ENCODE results near the gene CD96.
"Not testable (repeated sequence)": the region's sequence is repeated elsewhere in the genome, so short reads cannot be mapped to it uniquely, and the experiment has no call there.

The CD96 gene

DNA sequence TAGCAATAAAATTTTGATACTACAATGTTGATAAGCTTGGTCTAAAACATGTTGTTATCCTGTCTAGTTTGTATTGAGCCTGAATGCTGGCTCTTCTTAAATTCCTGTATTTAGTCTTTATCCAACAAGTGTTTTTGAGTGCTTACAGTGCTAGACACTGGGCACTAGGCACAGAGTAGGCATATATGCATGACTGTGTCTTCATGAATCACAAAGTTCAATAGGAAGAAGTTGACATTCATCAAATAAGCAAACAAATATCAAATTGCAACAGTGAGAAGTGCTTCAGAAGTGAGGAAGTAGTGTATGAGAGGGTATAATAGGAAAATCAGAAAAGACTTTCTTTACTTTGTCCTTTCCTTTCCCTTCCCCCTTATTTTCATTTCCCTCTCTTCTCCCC is 6.8 kb downstream of the CD96 start:
- Histone ChIP-seq H3K9me3 (ENCODE audit: control insufficient read depth, low read length) (no peaks in the 10 kb centered on the region), H3K4me3 (ENCODE audit: insufficient read depth, low read depth, low read length) (no peak overlapping the region), H3K36me3 (ENCODE audit: control insufficient read depth, insufficient read depth, low read length) (no peaks in the 10 kb centered on the region), H3K4me1 (ENCODE audit: control insufficient read depth, insufficient read depth, low read length) (no peaks in the 10 kb centered on the region), H3K27me3 (ENCODE audit: control insufficient read depth, insufficient read depth, low read length, poor library complexity, severe bottlenecking) (no peaks in the 10 kb centered on the region), H3K27ac (ENCODE audit: insufficient read depth, low read depth, low read length, poor library complexity, severe bottlenecking) (no peak overlapping the region)

DNA sequence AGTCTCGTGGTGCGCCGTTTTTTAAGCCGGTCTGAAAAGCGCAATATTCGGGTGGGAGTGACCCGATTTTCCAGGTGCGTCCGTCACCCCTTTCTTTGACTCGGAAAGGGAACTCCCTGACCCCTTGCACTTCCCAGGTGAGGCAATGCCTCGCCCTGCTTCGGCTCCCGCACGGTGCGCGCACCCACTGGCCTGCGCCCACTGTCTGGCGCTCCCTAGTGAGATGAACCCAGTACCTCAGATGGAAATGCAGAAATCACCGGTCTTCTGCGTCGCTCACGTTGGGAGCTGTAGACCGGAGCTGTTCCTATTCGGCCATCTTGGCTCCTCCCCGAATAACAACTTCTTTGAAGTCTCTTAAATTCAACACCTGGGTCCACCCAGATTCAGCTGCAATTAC is 19.9 kb downstream of the CD96 start:
- H3K36me3 ChIP-seq (ENCODE audit: control insufficient read depth, insufficient read depth, low read length); H3K9me3 ChIP-seq (ENCODE audit: control insufficient read depth, low read length); H3K4me1 ChIP-seq (ENCODE audit: control insufficient read depth, insufficient read depth, low read length); H3K4me3 ChIP-seq (ENCODE audit: insufficient read depth, low read depth, low read length); H3K27me3 ChIP-seq (ENCODE audit: control insufficient read depth, insufficient read depth, low read length, poor library complexity, severe bottlenecking); H3K27ac ChIP-seq (ENCODE audit: insufficient read depth, low read depth, low read length, poor library complexity, severe bottlenecking): not testable (repeated sequence)
- 94 to 96% methylated on average over 15 to 21 of the region's 25 CpGs for WGBS, 2 experiments

DNA sequence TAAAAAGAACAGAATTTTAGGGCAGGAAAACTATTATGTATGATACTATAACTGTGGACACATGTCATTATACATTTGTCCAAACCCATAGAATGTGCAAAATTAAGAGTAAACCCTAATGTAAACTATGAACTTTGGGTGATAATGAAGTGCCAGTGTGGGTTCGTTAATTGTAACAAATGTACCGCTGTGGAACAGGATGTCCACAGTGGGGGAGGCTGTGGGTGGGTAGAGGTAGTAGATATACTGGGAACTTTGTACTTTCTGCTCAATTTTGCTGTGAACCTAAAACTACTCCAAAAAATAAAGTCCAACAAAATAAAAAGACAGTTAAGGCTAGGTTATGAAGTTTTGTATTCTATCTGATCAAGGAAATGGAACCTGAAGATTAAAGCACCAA is 24.8 kb downstream of the CD96 start:
- WGBS, 2 experiments = 89 to 90% methylated on average over 2 of the region's 2 CpGs
- H3K4me3 ChIP-seq (ENCODE audit: insufficient read depth, low read depth, low read length) = no peak overlapping the region

DNA sequence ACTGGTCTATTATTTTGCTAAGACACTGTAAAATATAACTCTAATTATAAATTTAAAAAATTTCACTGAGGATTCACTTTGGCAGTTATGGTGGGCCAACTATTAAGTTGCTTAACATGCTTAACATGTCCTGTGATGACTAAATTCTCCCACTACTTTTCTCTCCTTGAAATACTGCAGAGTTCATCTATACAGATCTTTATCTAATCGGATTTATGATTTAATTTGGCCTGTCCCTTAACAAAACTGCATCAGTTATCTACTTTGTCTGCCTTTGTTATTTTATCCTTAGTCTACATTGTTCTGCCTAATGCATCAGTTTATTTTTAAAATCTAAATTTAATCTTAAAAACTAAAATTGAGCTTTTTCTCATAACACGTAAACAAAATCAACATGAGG is 26.4 kb downstream of the CD96 start:
- H3K9me3 ChIP-seq (ENCODE audit: control insufficient read depth, low read length) = no peaks in the 10 kb centered on the region
- no peaks in the 10 kb centered on the region for H3K27me3 ChIP-seq (ENCODE audit: control insufficient read depth, insufficient read depth, low read length, poor library complexity, severe bottlenecking)
- H3K36me3 ChIP-seq (ENCODE audit: control insufficient read depth, insufficient read depth, low read length) = no peaks in the 10 kb centered on the region
- 91 to 97% methylated on average over 1 of the region's 2 CpGs for WGBS, 2 experiments
- no peak overlapping the region for H3K4me3 ChIP-seq (ENCODE audit: insufficient read depth, low read depth, low read length)
- no peaks in the 10 kb centered on the region for H3K4me1 ChIP-seq (ENCODE audit: control insufficient read depth, insufficient read depth, low read length)
- H3K27ac ChIP-seq (ENCODE audit: insufficient read depth, low read depth, low read length, poor library complexity, severe bottlenecking) = no peak overlapping the region

More for the DNA sequence above, 24.8 kb downstream of the CD96 start:
- H3K27me3 ChIP-seq (ENCODE audit: control insufficient read depth, insufficient read depth, low read length, poor library complexity, severe bottlenecking) = no peaks in the 10 kb centered on the region
- H3K27ac ChIP-seq (ENCODE audit: insufficient read depth, low read depth, low read length, poor library complexity, severe bottlenecking) = no peak overlapping the region
- H3K4me1 ChIP-seq (ENCODE audit: control insufficient read depth, insufficient read depth, low read length) = peaks cover 6% of the 10 kb centered on the region
- H3K9me3 ChIP-seq (ENCODE audit: control insufficient read depth, low read length) = no peaks in the 10 kb centered on the region
- no peaks in the 10 kb centered on the region for H3K36me3 ChIP-seq (ENCODE audit: control insufficient read depth, insufficient read depth, low read length)

DNA sequence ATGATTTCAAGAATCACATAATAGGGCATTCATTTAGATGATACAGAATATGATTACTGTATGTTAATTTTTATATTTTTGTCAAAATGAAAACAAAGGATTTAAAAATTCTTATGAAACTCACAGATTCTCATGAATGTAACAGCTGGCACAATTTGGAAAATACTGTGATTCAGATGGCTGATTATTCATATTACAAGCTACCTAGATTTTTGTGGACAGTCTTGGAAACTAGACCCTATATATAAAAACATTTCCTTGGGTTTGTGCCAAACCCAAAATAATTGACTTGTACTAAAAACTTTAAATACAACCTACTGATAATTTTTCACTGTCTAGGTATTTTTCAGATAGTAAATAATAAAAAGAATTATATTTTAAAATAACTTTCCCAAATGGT is 26.9 kb downstream of the CD96 start:
- Histone ChIP-seq H3K27me3 (ENCODE audit: control insufficient read depth, insufficient read depth, low read length, poor library complexity, severe bottlenecking) (no peaks in the 10 kb centered on the region), H3K27ac (ENCODE audit: insufficient read depth, low read depth, low read length, poor library complexity, severe bottlenecking) (no peak overlapping the region), H3K9me3 (ENCODE audit: control insufficient read depth, low read length) (no peaks in the 10 kb centered on the region), H3K36me3 (ENCODE audit: control insufficient read depth, insufficient read depth, low read length) (no peaks in the 10 kb centered on the region), H3K4me1 (ENCODE audit: control insufficient read depth, insufficient read depth, low read length) (no peaks in the 10 kb centered on the region), H3K4me3 (ENCODE audit: insufficient read depth, low read depth, low read length) (no peak overlapping the region)

DNA sequence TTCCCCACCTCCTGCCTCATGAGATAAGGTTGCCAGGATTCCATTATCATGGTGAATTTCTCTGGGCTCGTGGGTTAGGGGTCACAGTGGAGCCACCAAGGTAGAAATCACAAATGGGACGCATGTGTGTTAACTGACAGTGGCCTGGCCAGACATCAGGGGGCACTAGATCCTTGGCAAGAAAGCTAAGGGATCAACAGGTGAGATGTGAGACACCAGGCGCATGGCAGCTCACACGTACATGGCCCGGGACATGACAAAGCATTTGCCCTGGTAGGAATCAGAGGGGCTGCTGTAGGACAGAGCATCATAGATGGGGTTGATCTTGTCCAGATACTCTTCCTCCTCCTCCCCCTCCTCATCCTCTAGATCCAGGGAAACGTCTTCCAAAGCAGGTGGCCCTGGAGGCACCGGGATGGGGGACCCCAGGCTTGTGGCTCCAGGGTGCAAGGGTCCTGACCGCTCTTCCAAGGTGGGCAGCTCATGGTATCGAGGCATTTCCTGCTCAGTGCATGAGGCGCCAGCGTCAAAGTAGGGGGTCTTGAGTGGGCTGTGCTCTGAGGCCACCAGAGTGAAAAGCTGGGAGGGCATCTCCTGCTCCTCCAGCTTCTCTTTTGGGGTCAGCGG is 28.5 kb downstream of the CD96 start:
- no peaks in the 10 kb centered on the region for H3K36me3 ChIP-seq (ENCODE audit: control insufficient read depth, insufficient read depth, low read length)
- no peaks in the 10 kb centered on the region for H3K4me1 ChIP-seq (ENCODE audit: control insufficient read depth, insufficient read depth, low read length)
- no peak overlapping the region for H3K27ac ChIP-seq (ENCODE audit: insufficient read depth, low read depth, low read length, poor library complexity, severe bottlenecking)
- no peaks in the 10 kb centered on the region for H3K9me3 ChIP-seq (ENCODE audit: control insufficient read depth, low read length)
- no peak overlapping the region for H3K4me3 ChIP-seq (ENCODE audit: insufficient read depth, low read depth, low read length)
- no peaks in the 10 kb centered on the region for H3K27me3 ChIP-seq (ENCODE audit: control insufficient read depth, insufficient read depth, low read length, poor library complexity, severe bottlenecking)
- WGBS, 2 experiments = 91 to 96% methylated on average over 12 of the region's 12 CpGs

DNA sequence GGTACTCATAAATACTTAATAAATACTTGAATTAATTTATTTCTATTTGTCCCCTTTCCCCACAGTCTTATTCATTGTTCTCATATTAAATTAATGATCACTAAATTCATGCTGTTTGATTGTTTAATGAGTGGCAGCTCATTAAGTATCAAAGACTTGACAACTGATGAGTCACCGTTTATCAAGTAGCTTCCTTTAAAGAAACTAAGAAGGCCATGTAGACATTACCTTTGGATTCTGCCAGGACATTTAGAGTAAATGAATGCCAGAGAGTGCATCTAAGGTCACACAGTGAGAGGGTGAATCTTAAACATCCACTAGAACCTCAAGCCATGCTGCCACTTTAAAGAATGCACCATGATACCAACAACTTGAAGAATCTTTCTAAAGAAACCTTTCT is 29.3 kb downstream of the CD96 start:
- H3K27ac ChIP-seq (ENCODE audit: insufficient read depth, low read depth, low read length, poor library complexity, severe bottlenecking) = no peak overlapping the region
- H3K9me3 ChIP-seq (ENCODE audit: control insufficient read depth, low read length) = no peaks in the 10 kb centered on the region
- no peak overlapping the region for H3K4me3 ChIP-seq (ENCODE audit: insufficient read depth, low read depth, low read length)
- no peaks in the 10 kb centered on the region for H3K27me3 ChIP-seq (ENCODE audit: control insufficient read depth, insufficient read depth, low read length, poor library complexity, severe bottlenecking)
- no peaks in the 10 kb centered on the region for H3K4me1 ChIP-seq (ENCODE audit: control insufficient read depth, insufficient read depth, low read length)
- WGBS, 2 experiments = 92 to 95% methylated on average over 1 of the region's 1 CpG
- no peaks in the 10 kb centered on the region for H3K36me3 ChIP-seq (ENCODE audit: control insufficient read depth, insufficient read depth, low read length)

DNA sequence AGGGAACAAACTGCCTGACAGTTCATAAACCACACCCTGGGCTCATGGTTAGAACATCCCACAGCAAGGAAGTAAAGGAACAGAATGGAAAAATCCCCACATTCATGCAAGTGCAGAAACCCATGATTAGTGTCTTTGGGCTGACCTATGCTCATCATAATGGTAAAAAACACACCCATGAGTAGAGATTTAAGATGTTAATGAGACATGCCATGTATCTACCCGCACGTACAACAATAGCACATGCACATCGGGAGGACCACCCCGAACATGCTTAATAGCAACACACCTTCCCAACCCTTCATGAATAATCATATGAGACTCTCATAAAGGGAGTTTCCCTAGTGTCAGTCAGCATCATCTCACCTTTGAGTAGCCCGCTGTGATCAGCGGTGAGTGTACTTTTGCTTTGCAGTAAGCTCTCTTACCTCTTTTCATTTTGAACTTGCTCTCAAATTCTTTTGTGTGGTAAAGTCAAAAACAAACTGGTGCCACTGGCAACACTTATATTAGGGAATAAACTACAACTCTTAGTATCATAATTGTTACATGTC is 30.0 kb downstream of the CD96 start:
- no peak overlapping the region for H3K4me3 ChIP-seq (ENCODE audit: insufficient read depth, low read depth, low read length)
- 93 to 99% methylated on average over 6 of the region's 6 CpGs for WGBS, 2 experiments

DNA sequence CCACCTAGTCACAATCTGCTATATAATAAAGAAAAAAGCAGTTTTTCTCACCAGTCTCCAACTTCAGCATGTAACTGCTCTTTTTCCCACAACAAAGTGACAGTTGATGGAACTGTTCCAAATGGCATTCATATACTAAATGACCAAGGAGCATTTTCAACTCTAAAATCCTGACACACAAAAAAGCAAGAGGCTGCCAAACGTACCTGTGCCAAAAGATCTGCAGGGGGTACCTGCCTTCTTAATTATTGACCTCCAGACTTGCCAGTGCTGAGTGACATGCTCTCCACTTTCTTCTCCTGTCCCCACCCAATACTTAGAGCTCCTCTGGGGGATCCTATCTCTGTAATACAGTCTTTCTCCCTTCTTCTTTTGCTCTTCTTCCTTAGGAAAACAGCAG is 35.1 kb downstream of the CD96 start:
- WGBS, 2 experiments = 65 to 69% methylated on average over 1 of the region's 1 CpG
- Histone ChIP-seq H3K36me3 (ENCODE audit: control insufficient read depth, insufficient read depth, low read length) (no peaks in the 10 kb centered on the region), H3K27me3 (ENCODE audit: control insufficient read depth, insufficient read depth, low read length, poor library complexity, severe bottlenecking) (no peaks in the 10 kb centered on the region), H3K4me1 (ENCODE audit: control insufficient read depth, insufficient read depth, low read length) (no peaks in the 10 kb centered on the region), H3K27ac (ENCODE audit: insufficient read depth, low read depth, low read length, poor library complexity, severe bottlenecking) (no peak overlapping the region), H3K9me3 (ENCODE audit: control insufficient read depth, low read length) (no peaks in the 10 kb centered on the region), H3K4me3 (ENCODE audit: insufficient read depth, low read depth, low read length) (no peak overlapping the region)

More for the DNA sequence above, 30.0 kb downstream of the CD96 start:
- H3K9me3 ChIP-seq (ENCODE audit: control insufficient read depth, low read length) = no peaks in the 10 kb centered on the region
- H3K36me3 ChIP-seq (ENCODE audit: control insufficient read depth, insufficient read depth, low read length) = no peaks in the 10 kb centered on the region
- no peak overlapping the region for H3K27ac ChIP-seq (ENCODE audit: insufficient read depth, low read depth, low read length, poor library complexity, severe bottlenecking)
- no peaks in the 10 kb centered on the region for H3K4me1 ChIP-seq (ENCODE audit: control insufficient read depth, insufficient read depth, low read length)
- H3K27me3 ChIP-seq (ENCODE audit: control insufficient read depth, insufficient read depth, low read length, poor library complexity, severe bottlenecking) = no peaks in the 10 kb centered on the region

DNA sequence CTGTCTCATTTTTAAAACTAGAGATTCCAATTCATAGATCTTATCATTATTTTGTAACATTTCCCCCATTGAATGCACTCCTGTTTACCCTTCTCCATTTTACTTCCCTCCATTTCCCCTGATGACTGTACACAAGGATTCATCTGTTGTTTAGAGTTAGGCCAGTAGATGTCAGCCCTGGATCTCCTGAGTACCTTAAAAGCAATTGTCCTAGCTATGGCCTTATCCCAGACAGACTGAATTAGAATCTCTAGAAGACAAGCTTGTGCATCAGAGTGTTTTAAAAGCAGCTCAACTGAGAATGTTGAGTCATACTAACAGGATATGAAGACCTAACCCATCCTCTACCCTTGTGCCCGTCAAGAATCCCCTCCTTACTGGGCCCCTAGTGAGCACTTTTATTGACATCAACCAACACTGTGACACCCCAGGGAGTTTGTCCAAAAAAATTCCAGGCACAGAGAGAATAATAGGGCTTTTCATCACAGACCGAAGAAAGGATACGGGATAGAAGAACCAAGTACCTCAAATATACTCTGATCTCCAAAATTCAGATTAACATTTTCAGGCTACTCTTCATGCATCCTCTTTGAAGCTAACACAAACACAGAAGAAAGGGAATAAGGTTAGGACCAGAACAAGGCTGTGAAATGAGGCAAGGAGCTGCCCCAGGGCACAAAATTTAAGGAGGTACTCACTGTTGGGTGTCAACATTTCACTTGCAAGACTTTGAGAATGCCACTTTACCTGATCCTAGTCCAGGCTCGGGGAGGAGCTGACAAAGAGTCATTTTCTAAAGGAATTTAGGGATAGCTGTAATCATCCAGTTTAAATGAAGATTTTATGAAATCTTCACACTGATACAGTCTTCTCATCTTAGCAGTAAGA is 36.0 kb downstream of the CD96 start:
- Histone ChIP-seq H3K27ac (ENCODE audit: insufficient read depth, low read depth, low read length, poor library complexity, severe bottlenecking) (no peak overlapping the region), H3K36me3 (ENCODE audit: control insufficient read depth, insufficient read depth, low read length) (no peaks in the 10 kb centered on the region), H3K4me1 (ENCODE audit: control insufficient read depth, insufficient read depth, low read length) (no peaks in the 10 kb centered on the region), H3K4me3 (ENCODE audit: insufficient read depth, low read depth, low read length) (no peak overlapping the region), H3K27me3 (ENCODE audit: control insufficient read depth, insufficient read depth, low read length, poor library complexity, severe bottlenecking) (no peaks in the 10 kb centered on the region), H3K9me3 (ENCODE audit: control insufficient read depth, low read length) (no peaks in the 10 kb centered on the region)
- WGBS, 2 experiments = 84 to 87% methylated on average over 4 of the region's 4 CpGs

Data from ectodermal cell (in vitro differentiated cells).